CD4-positive, alpha-beta T cell (primary cell): ENCODE data around the gene CHD9. TPM values are rescaled to one million over a fixed set of nuclear protein-coding genes. Genes with fewer than 3 reads are reported as not detected.

Experiments
- ATAC-seq: fragments of 200-7000 bp; cut with Tn5 transposase; one replicate; pipeline ENCODE4 v1.10.0; 2022; ENCODE audit warnings: mild to moderate bottlenecking; ENCODE audit not compliant: poor library complexity
- CTCF ChIA-PET: fragments of 350-600 bp; sonication (Branson Sonifier 250); formaldehyde crosslinking; loops from one replicate; lab custom pipeline; 2021; ENCODE audit warnings: antibody characterized with exemption, inconsistent platforms; lab: Charles Lee
- POLR2A ChIA-PET: fragments of 350-600 bp; sonication (Branson Sonifier 250); formaldehyde crosslinking; loops from one replicate; lab custom pipeline; 2021; ENCODE audit warnings: antibody characterized with exemption, inconsistent platforms; lab: Charles Lee
- DNase-seq, 14 experiments: peaks; one replicate each; pipeline ENCODE4 v3.0.0-alpha.2; 2013 to 2020; ENCODE audit warnings: mixed read lengths in 2 of 14
- H3K27ac ChIP-seq, 2 donors: one replicate each; pipeline versions ENCODE4 v1.5.1 to v1.7.0; 2013; ENCODE audit warnings: low read length in 2 of 2, low read depth in 1 of 2, mild to moderate bottlenecking in 1 of 2
- H3K27me3 ChIP-seq, 2 experiments: 1 replicate in 1 of 2; 2 replicates in 1 of 2; pipeline versions ENCODE4 v1.6.1 to v1.7.0; 2013; ENCODE audit warnings: low read length in 2 of 2, control low read depth in 1 of 2, mild to moderate bottlenecking in 1 of 2, moderate library complexity in 1 of 2; ENCODE audit not compliant: insufficient read depth in 2 of 2, control insufficient read depth in 1 of 2
- H3K36me3 ChIP-seq: one replicate; pipeline ENCODE4 v1.6.1; 2013; ENCODE audit warnings: low read length, control low read depth; ENCODE audit not compliant: insufficient read depth
- H3K4me1 ChIP-seq: one replicate; pipeline ENCODE4 v1.6.1; 2013; ENCODE audit warnings: low read length, control low read depth; ENCODE audit not compliant: insufficient read depth
- H3K4me3 ChIP-seq: one replicate; pipeline ENCODE4 v1.5.1; 2013; ENCODE audit warnings: mild to moderate bottlenecking, low read length, moderate library complexity
- H3K9me3 ChIP-seq, 2 experiments: 1 replicate in 1 of 2; 2 replicates in 1 of 2; pipeline versions ENCODE4 v1.6.1 to v1.7.0; 2013; ENCODE audit warnings: low read length in 2 of 2, mild to moderate bottlenecking in 2 of 2, control low read depth in 1 of 2, moderate library complexity in 1 of 2; ENCODE audit not compliant: control insufficient read depth in 1 of 2, insufficient read depth in 1 of 2
- H3K27ac Mint-ChIP-seq: one replicate; pipeline ENCODE4 v1.8.0; 2020; ENCODE audit warnings: mixed read lengths
- H3K27me3 Mint-ChIP-seq: one replicate; pipeline ENCODE4 v1.8.0; 2021; ENCODE audit warnings: mixed read lengths
- H3K36me3 Mint-ChIP-seq: one replicate; pipeline ENCODE4 v1.8.0; 2021; ENCODE audit warnings: low read depth, mixed read lengths
- H3K4me1 Mint-ChIP-seq: one replicate; pipeline ENCODE4 v1.8.0; 2021; ENCODE audit warnings: low read depth, mixed read lengths
- H3K4me3 Mint-ChIP-seq: one replicate; pipeline ENCODE4 v1.8.0; 2020; ENCODE audit warnings: mild to moderate bottlenecking, mixed read lengths
- H3K9me3 Mint-ChIP-seq: one replicate; pipeline ENCODE4 v1.8.0; 2020; ENCODE audit warnings: mixed read lengths
- CTCF ChIP-seq: fragments of 200-600 bp; IDR thresholded peaks from one replicate; pipeline ENCODE4 v1.8.0; 2022; ENCODE audit warnings: antibody characterized with exemption, mild to moderate bottlenecking
- intact Hi-C, 2 experiments: fragments of 100-400 bp; cut with DNase I in 1 of 2; cut with micrococcal nuclease in 1 of 2; formaldehyde crosslinking; loops; one replicate each; pipeline versions ENCODE4 v1.15.1 to v1.9.0; 2023 to 2025; cut with DNase I, micrococcal nuclease
- total RNA-seq, 174 experiments: library from RNA in 2 of 174; stranded (reverse) in 2 of 174; gene quantifications; one replicate each; pipeline ENCODE4 v1.2.3 and lab custom pipeline; 2021 to 2026

CHD9 gene
- total RNA-seq, 2 experiments from 2014 or later: 28.2 to 28.8 TPM

GRCh38 chr16:53341792-53342191 is 287.0 kb downstream of the CHD9 start:
- H3K27me3 ChIP-seq: no peaks in the 10 kb centered on the region
- TF ChIP-seq CTCF: no peak
- Mint-ChIP-seq H3K36me3 (no peaks in the 10 kb centered on the region), H3K4me3 (no peak overlapping the region), H3K9me3 (no peaks in the 10 kb centered on the region), H3K27me3 (no peaks in the 10 kb centered on the region), H3K4me1 (no peaks in the 10 kb centered on the region), H3K27ac (no peak overlapping the region)
- no peak for DNase-seq
- H3K4me1 ChIP-seq: no peaks in the 10 kb centered on the region
- H3K27ac ChIP-seq: no peak overlapping the region
- H3K9me3 ChIP-seq: no peaks in the 10 kb centered on the region
- ATAC-seq: no peak
- H3K36me3 ChIP-seq: no peaks in the 10 kb centered on the region
- ChIA-PET POLR2A (interaction anchor here (0.7 kb wide), 1 partner anchor 102 kb away, joined by 3 read pairs; no protein-coding TSS in a partner anchor), CTCF (no interaction called here)
- H3K4me3 ChIP-seq: no peak overlapping the region
- intact Hi-C loops: no loop called here

- no peak for ATAC-seq
- TF ChIP-seq CTCF: no peak
- Mint-ChIP-seq H3K27me3 (peaks cover 9% of the 10 kb centered on the region), H3K36me3 (no peaks in the 10 kb centered on the region), H3K4me3 (no peak overlapping the region), H3K4me1 (no peaks in the 10 kb centered on the region), H3K27ac (no peak overlapping the region), H3K9me3 (no peaks in the 10 kb centered on the region)
- no peaks in the 10 kb centered on the region for H3K27me3 ChIP-seq
- no peaks in the 10 kb centered on the region for H3K36me3 ChIP-seq
- no peak overlapping the region for H3K27ac ChIP-seq
- intact Hi-C loops: no loop called here
- CTCF ChIA-PET: no interaction called here
- no peaks in the 10 kb centered on the region for H3K4me1 ChIP-seq
- H3K4me3 ChIP-seq: no peak overlapping the region
- DNase-seq: no peak
- POLR2A ChIA-PET: no interaction called here
- H3K9me3 ChIP-seq: peaks cover 0 to 3% of the 10 kb centered on the region in 2 experiments
Observed at GRCh38 chr16:53355064-53355463, 300.3 kb downstream of the CHD9 start.

- ChIA-PET CTCF (interaction anchor here (0.6 kb wide), 1 partner anchor 10 kb away, joined by 3 read pairs; no protein-coding TSS in a partner anchor), POLR2A (no interaction called here)
- H3K4me1 Mint-ChIP-seq: no peaks in the 10 kb centered on the region
- no peak for TF ChIP-seq CTCF
- Histone ChIP-seq H3K4me1 (no peaks in the 10 kb centered on the region), H3K4me3 (no peak overlapping the region), H3K27ac (no peak overlapping the region), H3K27me3 (no peaks in the 10 kb centered on the region), H3K36me3 (no peaks in the 10 kb centered on the region), H3K9me3 (no peaks in the 10 kb centered on the region)
- H3K36me3 Mint-ChIP-seq: no peaks in the 10 kb centered on the region
- no peaks in the 10 kb centered on the region for H3K9me3 Mint-ChIP-seq
- H3K27ac Mint-ChIP-seq: no peak overlapping the region
- no peak for DNase-seq
- ATAC-seq: no peak
- intact Hi-C loops: no loop called here
- H3K4me3 Mint-ChIP-seq: no peak overlapping the region
- peaks cover 9% of the 10 kb centered on the region for H3K27me3 Mint-ChIP-seq
Observed at GRCh38 chr16:53356478-53357207, 301.9 kb downstream of the CHD9 start.
